Lower leg skin (tissue), 4 donors: Measurements from ENCODE around the gene MKNK1. TPM values are rescaled to one million over a fixed set of nuclear protein-coding genes. Genes with fewer than 3 reads are reported as not detected.

Experiments
- DNase-seq, 2 donors: peaks; one replicate each; pipeline ENCODE4 v3.0.0-alpha.2; 2019; ENCODE audit warnings: low spot score in 2 of 2
- H3K4me3 ChIP-seq: fragments of 200-600 bp; sonication (generic); 2 replicates; pipeline ENCODE4 v1.5.1; 2017; ENCODE audit warnings: mild to moderate bottlenecking, low read depth; ENCODE audit not compliant: poor library complexity, severe bottlenecking
- CTCF ChIP-seq, 3 donors: fragments of 450-650 bp; IDR thresholded peaks; one replicate each; pipeline ENCODE4 v1.5.1; 2016; ENCODE audit warnings: antibody characterized with exemption in 3 of 3, mild to moderate bottlenecking in 3 of 3, moderate library complexity in 2 of 3
- POLR2A ChIP-seq, 2 donors: fragments of 450-650 bp; IDR thresholded peaks; one replicate each; pipeline ENCODE4 v1.6.1; 2016 to 2017; ENCODE audit warnings: antibody characterized with exemption in 2 of 2, mild to moderate bottlenecking in 1 of 2, moderate library complexity in 1 of 2
- WGBS, 2 donors: methylation state at CpG; one replicate each; pipeline ENCODE4 v1.1.5; 2018; 5-methylcytosine and 5-hydroxymethylcytosine counted together
- intact Hi-C: fragments of 100-400 bp; cut with DNase I; formaldehyde crosslinking; loops from one replicate; pipeline ENCODE4 v1.15.0; 2023; ENCODE audit warnings: low total_unique reads
- total RNA-seq, 4 donors: library from RNA; depleted of rRNA; stranded (reverse); fragments of >200 nt; gene quantifications; one replicate each; pipeline ENCODE4 v1.1.0, GENCODE V29; 2016

The MKNK1 gene
- total RNA-seq, 4 donors from 2014 or later: 9.6 to 23.0 (median 13.7) TPM

DNA sequence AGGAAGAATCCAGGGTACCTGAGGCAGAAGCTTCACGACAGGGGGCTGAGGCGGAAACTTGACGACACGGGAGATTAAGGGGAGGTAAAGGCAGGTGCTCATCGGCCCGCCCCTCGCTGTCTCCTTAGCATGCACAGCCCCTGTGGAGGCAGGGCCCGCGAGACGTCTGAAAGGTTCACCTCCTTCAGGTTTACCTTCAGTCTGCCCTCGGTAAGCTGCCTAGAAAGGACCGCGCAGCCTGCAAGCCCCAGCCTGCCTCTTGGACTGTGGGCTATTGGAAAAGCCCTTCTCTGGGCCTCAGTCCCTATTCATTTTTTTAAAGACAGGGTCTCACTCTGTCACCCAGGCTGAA, 81.1 kb downstream of the MKNK1 start:
- DNase-seq: no peak
- intact Hi-C loops: loop anchor here (10.0 kb wide), 1 partner anchor 118 kb away; no protein-coding TSS in a partner anchor
- WGBS, 2 donors: 48 to 62% methylated on average over 13 of the region's 13 CpGs
- no peak overlapping the region for H3K4me3 ChIP-seq
- TF ChIP-seq CTCF (IDR thresholded peaks at IDR 0.05): no peak
- no peak for TF ChIP-seq POLR2A (IDR thresholded peaks at IDR 0.05)

- 5 to 12% methylated on average over 16 of the region's 16 CpGs for WGBS, 2 donors
- intact Hi-C loops: loop anchor here (10.0 kb wide), 1 partner anchor 118 kb away; no protein-coding TSS in a partner anchor
- DNase-seq: peak; percentile 53 to 89
Measured at GRCh38 chr1:46522184-46522968, 81.7 kb downstream of the MKNK1 start.

DNA sequence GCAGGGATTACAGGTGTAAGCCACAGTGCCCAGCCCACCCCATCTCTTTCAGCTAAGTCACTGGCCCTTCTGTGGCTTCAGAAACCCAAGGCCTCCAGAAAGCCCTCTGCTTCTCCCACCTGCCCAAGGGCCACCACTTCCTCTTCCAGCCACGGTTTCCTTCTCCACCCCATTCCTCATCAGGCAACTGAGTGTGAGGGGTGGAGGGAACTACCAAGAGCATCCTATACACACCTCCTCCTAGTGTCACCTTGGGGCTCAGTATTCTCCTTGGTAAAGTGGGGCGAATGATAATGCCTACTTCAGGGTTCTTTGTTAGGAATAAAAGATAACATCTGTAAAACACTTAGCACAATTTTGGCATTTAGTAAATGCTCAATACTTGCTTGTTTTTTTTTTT, 82.7 kb downstream of the MKNK1 start:
- DNase-seq: no peak
- intact Hi-C loops: loop anchor here (10.0 kb wide), 1 partner anchor 117 kb away; no protein-coding TSS in a partner anchor
- TF ChIP-seq POLR2A (IDR thresholded peaks at IDR 0.05): no peak
- no peak for TF ChIP-seq CTCF (IDR thresholded peaks at IDR 0.05)
- WGBS, 2 donors: 76 to 83% methylated on average over 2 of the region's 2 CpGs
- H3K4me3 ChIP-seq: no peak overlapping the region

More at GRCh38 chr1:46522184-46522968, 81.7 kb downstream of the MKNK1 start:
- TF ChIP-seq POLR2A (IDR thresholded peaks at IDR 0.05) (no peak), CTCF (IDR thresholded peaks at IDR 0.05) (no peak)
- H3K4me3 ChIP-seq: no peak overlapping the region

GRCh38 chr1:46520063-46520911, 83.8 kb downstream of the MKNK1 start:
- no peak for TF ChIP-seq POLR2A (IDR thresholded peaks at IDR 0.05)
- H3K4me3 ChIP-seq: no peak overlapping the region
- 71 to 74% methylated on average over 15 of the region's 15 CpGs for WGBS, 2 donors
- no peak for DNase-seq
- intact Hi-C loops: loop anchor here (10.0 kb wide), 1 partner anchor 115 kb away; no protein-coding TSS in a partner anchor

- intact Hi-C loops: no loop called here
- no peak overlapping the region for H3K4me3 ChIP-seq
- WGBS, 2 donors: 82 to 84% methylated on average over 4 of the region's 4 CpGs
- DNase-seq: no peak
- TF ChIP-seq POLR2A (IDR thresholded peaks at IDR 0.05): no peak
- TF ChIP-seq CTCF (IDR thresholded peaks at IDR 0.05): no peak
Measured at GRCh38 chr1:46519209-46519608, 84.9 kb downstream of the MKNK1 start.

GRCh38 chr1:46517932-46518498, 86.1 kb downstream of the MKNK1 start:
- no peak overlapping the region for H3K4me3 ChIP-seq
- no peak for DNase-seq
- no peak for TF ChIP-seq POLR2A (IDR thresholded peaks at IDR 0.05)
- no peak for TF ChIP-seq CTCF (IDR thresholded peaks at IDR 0.05)
- intact Hi-C loops: no loop called here
- 57 to 63% methylated on average over 4 of the region's 4 CpGs for WGBS, 2 donors
